ENCODE results near the gene NOXO1.
"Not testable (repeated sequence)": the region's sequence is repeated elsewhere in the genome, so short reads cannot be mapped to it uniquely, and the experiment has no call there.

Gene NOXO1

DNA sequence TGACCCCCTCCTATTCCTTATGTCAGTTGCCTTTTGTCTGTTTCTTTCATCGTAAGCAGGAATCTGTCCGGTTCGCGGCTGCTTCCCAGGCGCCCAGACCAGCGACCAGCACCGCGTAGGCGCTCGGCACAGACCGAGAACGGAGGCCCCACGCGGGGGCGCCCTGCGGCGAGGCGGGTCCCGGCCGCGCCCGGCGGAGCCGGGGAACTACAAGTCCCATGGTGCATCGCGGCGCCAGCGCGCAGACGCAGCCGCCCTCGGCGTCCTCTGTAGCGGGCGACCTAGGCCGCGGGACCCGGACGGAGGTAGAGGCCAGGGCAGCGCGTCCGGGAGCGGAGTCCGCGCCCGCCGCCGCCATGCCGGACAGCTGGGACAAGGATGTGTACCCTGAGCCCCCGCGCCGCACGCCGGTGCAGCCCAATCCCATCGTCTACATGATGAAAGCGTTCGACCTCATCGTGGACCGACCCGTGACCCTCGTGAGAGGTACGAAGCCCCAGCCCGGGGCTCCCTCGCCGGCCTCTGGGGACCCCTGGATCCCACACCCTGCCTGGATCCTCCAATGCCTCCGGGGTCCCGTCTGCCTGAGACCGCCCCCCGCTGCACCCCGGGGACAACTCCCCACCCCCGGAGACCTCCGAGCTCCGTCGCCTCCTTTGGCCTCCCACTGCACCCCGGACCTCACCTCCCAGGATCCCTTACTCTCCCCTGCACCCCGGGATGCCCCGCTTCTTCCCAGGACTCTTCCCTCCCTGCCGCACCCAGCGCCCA is 21.8 kb downstream of the NOXO1 start, which contains the start of gene NDUFB10:
TSS of gene NDUFB10 (plus strand) at position 270 of the 771 bp plus-strand sequence. CDS start at position 357, 87 bp downstream.
- peak; percentile 93 for DNase-seq

DNA sequence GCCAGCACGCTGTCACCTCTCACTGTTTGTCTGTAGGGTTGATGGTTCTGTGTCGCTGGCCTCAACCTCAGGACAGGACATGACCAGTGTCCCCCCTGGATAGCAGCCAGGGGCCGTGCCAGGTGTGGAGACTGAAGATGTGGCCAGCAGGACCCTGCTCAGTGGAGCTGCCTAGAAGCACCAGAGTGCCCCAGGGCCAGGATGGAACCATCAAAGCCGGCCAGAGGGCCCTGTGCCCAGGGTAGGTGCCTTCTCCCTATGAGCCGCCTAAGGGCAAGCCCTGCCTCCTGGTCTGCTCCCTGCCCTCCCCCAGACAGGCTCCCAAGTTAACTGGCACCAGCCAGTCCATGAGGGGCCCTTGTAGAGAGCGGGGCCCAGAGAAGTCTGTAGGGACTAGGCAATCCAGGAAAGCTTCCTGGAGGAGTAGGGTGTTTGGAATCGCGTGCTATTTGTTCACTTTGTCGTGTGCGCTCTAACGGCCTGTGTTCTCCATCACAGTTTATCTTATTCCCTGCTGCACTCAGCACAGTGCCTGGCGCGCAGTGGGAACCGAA is 22.5 kb downstream of the NOXO1 start:
- DNase-seq = no peak

DNA sequence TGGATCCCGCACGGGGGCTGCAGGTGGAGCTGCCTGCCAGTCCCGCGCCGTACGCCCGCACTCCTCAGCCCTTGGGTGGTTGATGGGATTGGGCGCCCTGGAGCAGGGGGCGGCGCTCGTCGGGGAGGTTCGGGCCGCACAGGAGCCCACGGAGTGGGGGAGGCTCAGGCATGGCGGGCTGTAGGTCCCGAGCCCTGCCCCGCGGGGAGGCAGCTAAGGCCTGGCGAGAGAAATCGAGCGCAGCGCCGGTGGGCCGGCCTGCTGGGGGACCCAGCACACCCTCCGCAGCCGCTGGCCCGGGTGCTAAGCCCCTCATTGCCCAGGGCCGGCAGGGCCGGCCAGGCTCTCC is 23.2 kb downstream of the NOXO1 start:
- DNase-seq = not testable (repeated sequence)

DNA sequence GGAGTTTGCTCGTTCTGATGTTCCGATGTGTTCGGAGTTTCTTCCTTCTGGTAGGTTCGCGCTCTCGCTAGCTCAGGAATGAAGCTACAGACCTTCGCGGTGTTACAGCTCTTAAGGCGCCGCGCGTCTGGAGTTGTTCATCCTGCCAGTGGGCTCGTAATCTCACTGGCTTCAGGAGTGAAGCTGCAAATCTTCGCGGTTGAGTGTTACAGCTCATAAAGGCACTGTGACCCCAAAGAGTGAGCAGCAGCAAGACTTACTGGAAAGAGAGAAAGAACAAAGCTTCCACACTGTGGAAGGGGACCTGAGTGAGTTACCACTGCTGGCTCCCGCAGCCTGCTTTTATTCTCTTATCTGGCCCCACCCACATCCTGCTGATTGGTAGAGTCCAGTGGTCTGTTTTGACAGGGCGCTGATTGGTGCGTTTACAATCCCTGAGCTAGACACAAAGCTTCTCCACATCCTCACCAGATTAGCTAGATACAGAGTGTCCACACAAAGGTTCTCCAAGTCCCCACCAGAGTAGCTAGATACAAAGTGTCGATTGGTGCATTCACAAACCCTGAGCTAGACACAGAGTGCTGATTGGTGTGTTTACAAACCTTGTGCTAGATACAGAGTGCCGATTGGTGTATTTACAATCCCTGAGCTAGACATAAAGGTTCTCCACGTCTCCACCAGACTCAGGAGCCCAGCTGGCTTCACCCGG is 23.7 kb downstream of the NOXO1 start:
- DNase-seq = not testable (repeated sequence)

DNA sequence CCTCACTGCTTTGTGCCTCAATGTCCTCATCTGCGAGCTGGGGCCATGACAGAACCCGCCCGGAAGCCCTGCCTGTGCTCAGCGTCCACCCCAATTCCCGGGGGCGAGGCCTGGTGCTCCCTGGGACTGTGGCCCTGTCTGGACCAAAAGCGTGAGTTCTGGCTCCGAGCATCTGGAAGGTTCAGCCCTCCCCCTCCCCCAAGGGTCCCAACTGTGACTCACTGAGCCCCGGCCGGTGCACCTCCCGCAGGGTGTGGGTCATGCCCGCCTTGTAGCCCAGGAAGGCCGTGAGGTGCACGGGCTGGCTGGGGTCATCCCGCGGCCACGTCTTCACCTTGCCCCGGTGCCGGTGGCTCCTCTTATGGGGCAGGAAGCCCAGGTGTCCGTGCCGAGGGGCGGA is 27.5 kb downstream of the NOXO1 start:
- DNase-seq = peak; percentile 12

DNA sequence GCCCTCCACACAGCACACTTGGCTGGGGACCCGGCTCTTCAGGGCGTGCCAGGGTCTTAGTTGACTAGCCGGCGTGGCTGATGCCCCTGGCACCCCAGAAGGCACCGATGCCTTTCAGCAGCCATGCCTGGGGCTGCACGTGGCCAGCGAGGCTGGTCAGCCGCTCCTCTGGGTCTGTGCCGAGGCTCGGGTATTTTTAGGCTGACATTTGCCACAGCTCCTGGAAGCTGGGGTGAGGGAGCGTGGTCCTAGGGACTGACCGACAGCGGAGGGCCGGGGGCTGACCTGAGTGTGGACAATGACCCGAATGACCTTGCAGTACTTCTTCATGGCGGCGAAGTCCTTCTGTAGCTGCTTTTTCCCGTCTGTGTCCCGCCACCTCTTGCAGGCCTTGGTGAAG is 30.7 kb downstream of the NOXO1 start:
- no peak for DNase-seq

DNA sequence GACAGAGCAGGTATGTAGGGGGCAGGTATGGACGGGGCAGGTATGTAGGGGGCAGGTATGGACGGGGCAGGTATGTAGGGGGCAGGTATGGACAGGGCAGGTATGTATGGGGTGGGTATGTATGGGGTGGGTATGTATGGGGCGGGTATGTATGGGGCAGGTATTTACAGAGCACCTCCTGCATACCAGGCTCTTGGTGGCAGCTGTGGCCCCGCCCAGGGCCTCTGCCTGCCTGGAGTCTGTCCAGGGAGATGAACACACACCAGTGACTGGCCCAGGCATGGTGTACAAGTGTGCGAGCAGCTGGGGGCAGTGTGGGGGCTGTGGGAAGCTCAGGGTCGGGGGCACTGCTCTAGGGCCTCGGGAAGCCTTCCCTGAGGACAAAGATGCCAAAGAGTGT is 31.2 kb downstream of the NOXO1 start:
- no peak for DNase-seq

DNA sequence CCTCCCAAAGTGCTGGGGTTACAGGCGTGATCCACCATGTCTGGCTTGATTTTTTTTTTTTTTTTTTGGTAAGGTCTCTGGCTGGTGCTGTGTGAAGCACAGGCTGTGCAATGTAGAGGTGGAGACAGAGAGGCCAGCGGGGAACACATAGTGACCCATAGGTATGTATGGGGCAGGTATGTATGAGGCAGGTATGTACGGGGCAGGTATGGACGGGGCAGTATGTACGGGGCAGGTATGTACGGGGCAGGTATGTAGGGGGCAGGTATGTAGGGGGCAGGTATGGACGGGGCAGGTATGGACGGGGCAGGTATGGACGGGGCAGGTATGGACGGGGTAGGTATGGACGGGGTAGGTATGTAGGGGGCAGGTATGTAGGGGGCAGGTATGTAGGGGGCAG is 31.8 kb downstream of the NOXO1 start:
- no peak for DNase-seq

DNA sequence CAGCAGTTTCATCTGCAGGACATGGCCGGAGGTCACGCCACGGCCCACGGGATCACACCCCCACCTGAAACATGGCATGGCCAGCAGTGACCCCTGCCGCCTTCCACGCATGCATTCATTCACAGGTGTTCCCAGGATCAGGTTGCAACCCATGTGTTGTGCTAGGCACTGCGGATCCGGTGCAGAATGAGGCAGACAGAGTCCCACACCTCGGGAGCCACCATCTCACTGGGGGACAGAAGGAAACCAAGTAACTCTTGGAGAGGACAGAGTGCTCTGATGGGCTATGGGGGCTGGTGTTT is 33.9 kb downstream of the NOXO1 start:
- no peak for DNase-seq

DNA sequence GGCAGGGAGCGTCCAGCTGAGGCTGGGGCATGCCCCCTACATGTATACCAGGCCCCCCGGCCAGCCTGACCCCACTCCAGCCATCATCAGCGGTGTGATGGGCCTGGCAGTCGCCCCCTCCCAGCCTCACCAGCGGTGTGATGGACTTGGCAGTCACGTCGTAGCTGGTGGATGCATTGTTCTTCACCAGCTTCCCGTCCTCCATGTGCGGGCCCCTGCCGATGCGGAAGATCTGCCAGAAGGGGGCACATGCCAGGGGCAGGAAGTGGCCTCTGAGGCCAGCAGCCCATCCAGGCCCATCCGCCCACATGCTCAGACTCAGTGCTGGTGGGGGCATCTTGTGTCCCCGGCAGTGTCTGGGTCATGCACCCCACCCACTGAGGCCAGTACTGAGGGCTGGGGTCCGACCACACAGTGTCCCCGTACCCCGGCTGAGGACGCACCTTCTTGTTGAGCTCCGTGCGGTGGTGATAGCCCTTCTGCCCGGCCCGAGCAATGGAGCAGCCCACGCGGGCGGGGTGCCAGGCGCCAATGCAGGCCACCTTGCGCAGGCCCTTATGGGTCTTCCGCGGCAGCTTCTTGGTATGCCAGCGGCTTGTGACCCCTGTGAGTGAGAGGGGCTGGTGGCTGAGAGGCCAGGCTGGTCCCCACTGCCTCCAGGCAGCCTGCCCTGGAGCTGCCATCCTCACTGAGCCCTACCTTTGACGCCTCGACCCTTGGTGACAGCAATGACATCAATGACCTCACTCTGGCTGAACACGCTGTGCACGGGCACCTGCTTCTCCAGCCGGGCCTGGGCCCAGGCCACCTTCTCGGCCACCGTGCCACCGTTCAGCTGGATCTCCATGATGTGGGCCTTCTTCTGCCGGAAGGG is 34.5 kb downstream of the NOXO1 start:
- no peak for DNase-seq

DNA sequence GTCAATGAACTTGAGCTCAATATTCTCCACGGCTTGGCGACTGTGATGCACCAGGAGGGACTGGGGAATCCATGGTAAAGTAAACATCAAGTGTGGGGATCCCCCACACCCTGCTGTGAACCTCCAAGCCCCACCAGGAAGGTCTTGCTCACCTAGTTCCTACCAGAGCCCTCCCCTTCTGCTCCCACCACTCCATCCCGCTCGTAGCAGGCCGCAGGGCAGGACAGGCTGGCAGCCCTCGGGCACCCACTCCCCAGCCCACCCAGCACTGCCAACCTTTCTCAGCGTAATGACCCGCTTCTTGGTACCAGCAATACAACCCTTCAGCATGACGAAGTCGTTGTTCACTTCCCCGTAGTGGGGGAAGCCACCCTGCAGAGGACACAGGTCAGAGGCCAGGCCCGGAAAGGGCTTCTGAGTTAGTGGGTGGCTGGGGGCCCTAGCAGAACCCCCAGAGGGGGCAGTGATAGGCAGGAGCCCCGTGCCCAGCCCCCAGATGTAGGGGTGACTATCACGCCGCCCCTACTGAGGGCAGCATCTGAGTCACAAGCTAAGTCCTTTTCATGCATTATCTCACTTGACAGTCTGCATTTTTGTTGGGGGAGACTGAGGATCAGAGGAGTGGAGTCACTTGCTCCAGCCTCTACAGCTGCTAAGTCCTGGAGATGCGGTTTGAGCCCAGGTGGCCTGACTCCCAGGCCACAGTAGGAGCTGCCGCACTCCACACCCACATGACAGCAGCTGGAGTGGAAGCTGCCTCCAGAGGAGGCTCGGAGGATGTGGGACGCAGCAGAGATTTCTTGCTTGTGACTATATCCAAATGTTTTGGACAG is 35.5 kb downstream of the NOXO1 start:
- no peak for DNase-seq

DNA sequence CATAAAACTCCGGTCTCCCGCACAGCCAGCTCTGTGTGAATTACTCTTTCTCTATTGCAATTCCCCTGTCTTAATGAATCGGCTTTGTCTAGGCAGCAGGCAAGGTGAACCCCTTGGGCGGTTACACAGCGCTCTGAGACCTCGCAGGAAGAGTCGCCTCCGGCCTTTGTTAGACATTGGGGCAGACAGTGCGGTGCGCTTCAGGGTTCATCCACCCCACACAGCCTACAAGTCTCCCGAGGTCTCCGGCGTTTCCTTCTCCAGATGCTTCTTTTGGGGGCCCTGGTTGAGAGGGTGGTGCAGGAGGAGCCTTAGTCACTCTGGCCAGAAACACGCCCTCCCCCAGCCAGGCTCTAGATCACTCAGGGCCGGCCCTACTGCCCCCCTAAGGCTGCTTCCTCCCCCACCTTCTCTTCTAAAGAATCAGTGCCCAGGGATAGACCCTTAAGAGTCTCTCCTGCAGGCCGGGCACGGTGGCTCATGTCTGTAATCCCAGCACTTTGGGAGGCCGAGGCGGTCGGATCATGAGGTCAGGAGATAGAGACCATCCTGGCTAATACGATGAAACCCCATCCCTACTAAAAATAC is 36.6 kb downstream of the NOXO1 start:
- DNase-seq = no peak

DNA sequence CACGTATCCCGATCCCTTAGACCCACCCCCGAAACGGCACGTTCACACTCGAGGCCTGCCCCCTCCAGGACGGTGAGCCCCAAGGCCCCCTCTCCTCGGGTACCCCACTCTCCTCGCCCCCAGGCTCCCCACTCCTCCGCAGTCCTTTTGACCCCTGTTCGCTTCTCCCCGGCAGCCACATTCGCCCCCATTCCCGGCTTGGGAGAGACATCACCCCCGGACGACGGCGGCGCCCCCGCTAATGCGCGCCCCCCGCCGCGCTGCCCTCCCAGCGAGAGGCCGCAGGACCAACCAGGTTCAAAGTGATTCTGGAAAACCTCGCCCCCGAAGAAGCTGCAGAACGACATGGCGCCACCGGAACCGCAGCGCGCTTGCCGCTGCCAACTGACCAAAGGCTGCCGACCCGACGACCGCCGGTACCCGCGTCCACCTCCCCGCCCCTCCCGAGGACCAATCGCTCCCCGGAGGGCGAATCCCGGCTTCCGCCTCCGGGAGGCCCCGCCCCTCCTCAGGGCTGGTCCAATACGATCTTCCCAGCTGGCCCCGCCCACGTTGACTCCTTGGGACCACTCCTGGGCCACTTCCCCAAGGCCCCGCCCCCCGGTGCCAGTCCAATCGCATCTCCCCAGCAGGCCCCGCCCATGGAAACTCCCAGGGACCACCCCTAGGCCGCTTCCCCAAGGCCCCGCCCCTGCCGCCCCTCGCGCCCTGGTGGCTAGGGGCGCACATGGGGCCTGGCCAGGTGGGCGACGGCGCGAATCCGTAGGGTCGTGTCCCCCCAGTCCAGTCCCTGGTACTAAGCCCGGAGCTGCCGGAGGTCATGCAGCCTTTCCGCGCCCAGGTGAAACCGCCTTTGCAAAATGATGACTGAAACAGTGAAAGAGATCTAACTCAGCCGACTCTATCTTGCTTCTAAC is 38.2 kb downstream of the NOXO1 start, which contains the start of gene MSRB1:
TSS of gene MSRB1 (minus strand) at position 390 of the 917 bp plus-strand sequence. CDS start at position 347, 43 bp downstream.
- peak; percentile 100 for DNase-seq

DNA sequence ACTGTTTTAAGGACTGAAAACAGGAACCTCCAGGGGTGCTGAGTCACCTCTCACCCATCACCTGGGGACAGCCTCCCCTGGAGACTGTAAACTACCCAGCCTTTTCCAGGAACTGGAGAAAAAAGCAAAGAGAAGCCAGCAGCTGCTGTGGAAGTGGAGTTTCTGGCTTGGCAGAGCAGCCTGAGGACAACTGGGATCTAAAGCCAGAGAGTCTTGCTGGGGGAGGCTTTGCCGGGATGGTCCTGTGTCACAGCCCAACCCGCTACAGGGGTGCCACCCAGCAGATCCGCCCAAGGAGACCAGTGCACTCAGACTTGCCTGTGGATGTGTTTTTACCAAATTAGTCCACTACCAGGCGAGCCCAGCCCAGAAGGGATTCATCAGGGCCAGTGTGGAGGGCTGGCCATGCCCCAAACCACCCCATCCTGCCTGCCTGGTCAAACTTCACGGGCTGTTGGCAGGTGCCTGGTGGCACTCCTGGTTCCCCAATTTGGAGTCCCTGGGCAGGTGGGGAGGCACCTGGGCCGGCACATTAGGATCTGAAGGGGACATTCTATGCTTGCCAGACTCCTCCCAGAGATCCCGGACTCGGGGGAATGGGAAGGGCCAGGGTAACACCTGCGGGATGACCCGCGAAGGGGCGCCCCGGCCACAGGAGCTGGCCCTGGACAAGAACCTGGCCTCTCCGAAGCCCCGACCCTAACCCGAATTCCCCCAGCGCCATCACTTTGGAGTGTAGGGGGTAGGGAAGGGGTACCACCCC is 39.0 kb downstream of the NOXO1 start:
- no peak for DNase-seq

DNA sequence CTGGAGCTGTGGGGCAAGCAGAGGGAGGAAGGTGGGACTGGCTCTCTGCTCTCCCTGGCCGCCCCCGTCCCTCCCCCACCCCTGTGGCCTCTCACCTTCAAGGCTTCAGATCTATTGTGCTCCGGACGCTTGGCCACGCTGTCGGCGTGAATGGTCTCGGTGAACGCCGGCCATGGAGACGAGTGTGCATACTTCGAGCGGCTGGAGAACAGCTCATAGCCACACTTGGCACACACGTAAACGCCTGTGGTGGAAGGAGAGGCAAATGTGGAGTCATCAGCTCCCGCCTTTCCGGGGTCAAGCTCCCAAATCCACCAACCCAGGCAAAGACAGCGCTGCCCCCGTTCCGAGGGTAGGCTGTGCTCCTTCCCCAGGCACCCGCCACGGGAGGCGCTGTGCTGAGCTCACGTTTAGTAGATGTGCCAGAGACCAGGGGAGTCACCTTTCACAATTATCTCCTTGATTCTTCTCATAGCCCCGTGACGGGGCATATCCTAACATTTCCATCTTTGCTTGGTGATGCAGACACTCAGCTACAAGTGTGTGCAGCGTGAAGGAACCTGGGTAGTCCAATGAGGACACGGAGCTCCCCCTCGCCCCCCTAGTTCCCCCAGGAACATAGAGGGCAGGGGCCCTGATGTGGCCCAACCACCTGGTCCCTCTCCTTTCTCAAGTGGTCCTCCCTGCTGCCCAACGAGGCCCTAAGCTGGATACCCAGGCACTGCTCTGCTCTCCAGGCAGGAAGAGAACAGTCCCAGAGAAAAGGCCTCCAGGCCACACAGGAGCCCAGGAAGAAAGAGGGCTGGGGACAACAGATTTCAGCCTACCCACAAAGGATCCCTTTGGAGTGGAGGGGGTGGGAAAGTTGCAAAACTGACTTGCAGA is 39.9 kb downstream of the NOXO1 start:
- no peak for DNase-seq

DNA sequence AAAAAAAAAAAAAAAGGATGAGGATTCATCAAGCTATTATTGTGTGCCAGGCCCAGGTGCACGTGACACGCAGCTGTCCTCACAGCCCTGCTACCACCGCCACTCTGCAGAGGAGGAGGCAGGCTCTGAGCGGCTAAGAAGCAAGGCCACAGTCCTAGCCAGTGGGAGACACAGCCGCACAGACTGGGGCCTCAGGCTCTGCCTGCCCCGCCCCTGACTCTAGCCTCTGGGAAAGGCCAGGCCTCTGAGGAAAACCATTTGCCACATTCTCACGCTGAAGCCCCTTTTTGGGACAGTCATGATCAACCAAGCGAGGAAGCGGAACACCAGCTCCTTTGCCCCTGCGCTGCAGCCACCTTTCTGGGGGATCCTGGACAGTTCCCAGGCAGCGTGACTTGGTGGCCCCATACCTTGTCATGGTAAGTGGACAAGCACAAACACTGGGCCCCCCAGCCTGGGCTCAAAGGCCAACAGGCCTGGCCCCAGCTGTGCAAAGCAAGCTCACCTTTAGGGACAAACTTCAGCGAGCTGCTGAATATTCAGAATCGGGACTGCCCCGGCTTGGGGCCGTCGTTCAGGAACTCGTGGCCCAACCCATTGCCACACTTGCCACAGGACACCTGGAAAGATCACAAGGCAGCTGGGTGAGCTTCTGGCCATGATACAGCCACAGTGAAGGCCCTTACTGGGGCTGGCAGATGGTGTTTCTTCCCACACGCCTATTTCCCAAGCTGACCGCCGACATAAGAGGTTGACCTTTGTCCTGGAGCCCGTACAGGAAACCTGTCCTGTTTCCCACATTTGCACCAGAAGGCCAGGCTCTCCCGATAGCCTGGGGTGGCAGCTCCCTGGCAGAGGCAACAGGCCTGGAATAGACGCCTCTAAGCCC is 40.8 kb downstream of the NOXO1 start:
- no peak for DNase-seq

DNA sequence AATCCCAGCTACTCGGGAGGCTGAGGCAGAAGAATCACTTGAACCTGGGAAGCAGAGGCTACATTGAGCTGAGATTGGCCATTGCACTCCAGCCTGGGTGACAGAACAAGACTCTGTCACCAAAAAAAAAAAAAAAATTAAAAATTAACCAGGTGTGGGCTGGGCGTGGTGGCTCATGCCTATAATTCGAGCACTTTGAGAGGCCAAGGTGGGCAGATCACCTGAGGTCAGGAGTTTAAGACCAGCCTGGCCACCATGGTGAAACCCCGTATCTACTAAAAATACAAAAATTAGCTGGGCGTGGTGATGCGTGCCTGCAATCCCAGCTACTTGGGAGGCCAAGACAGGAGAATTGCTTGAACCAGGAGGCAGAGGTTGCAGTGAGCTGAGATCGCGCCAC is 41.4 kb downstream of the NOXO1 start:
- DNase-seq = not testable (repeated sequence)

DNA sequence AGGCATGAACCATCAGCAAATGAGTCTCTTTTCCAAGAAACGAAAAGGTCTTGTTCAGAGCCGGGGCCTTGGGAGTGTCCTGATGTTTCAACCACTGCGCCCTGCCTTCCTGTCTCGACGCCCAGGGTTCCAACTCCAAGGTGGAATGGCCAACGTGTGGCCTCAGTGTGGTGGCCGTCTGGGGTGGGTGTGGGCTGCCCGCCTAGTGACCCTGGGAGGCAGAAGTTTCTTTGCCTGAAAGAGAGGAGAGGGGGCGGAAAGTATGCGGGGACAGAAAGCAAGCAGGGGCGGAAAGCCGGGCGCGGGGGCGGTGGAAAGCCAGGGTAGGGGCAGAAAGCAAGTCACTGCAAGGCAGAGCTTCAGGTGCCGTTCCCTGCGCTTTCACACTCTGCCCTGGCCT is 42.4 kb downstream of the NOXO1 start:
- DNase-seq = no peak

Measured in activated naive CD4-positive, alpha-beta T cell treated with anti-CD3 and anti-CD28 coated beads, Interleukin-2, amount 50 U/mL, for 16 hours (primary cell).